Type B pancreatic cell (in vitro differentiated cells): ENCODE measurements around the gene OPA3. TPM values are rescaled to one million over a fixed set of nuclear protein-coding genes. Genes with fewer than 3 reads are reported as not detected.

Source experiments
- DNase-seq: peaks from one replicate; pipeline ENCODE4 v3.0.0; 2021; ENCODE audit warnings: mixed read lengths; ENCODE audit not compliant: unreplicated experiment; ENCODE audit errors: extremely low spot score
- H3K27ac Mint-ChIP-seq: 2 replicates; pipeline ENCODE4 v1.8.0; 2021; ENCODE audit warnings: mild to moderate bottlenecking, mixed read lengths
- H3K27me3 Mint-ChIP-seq: 2 replicates; pipeline ENCODE4 v1.8.0; 2021; ENCODE audit warnings: mixed read lengths
- H3K36me3 Mint-ChIP-seq: 2 replicates; pipeline ENCODE4 v1.8.0; 2021; ENCODE audit warnings: mixed read lengths
- H3K4me1 Mint-ChIP-seq: one replicate; pipeline ENCODE4 v1.8.0; 2021; ENCODE audit warnings: mixed read lengths; ENCODE audit not compliant: unreplicated experiment
- H3K4me3 Mint-ChIP-seq: 2 replicates; pipeline ENCODE4 v1.8.0; 2021; ENCODE audit warnings: mild to moderate bottlenecking, mixed read lengths
- H3K9me3 Mint-ChIP-seq: 2 replicates; pipeline ENCODE4 v1.8.0; 2021; ENCODE audit warnings: mixed read lengths
- CTCF ChIP-seq: fragments of 200-600 bp; sonication (generic); conservative IDR thresholded peaks from 2 replicates; pipeline ENCODE4 v1.5.0; 2021; ENCODE audit warnings: antibody characterized with exemption, mild to moderate bottlenecking
- total RNA-seq: library from RNA; stranded (reverse); gene quantifications from 2 replicates; pipeline ENCODE4 v1.2.1, GENCODE V29; 2021; ENCODE audit warnings: low replicate concordance

Gene OPA3
- total RNA-seq, 1 donor from 2014 or later = 10.1 TPM

DNA sequence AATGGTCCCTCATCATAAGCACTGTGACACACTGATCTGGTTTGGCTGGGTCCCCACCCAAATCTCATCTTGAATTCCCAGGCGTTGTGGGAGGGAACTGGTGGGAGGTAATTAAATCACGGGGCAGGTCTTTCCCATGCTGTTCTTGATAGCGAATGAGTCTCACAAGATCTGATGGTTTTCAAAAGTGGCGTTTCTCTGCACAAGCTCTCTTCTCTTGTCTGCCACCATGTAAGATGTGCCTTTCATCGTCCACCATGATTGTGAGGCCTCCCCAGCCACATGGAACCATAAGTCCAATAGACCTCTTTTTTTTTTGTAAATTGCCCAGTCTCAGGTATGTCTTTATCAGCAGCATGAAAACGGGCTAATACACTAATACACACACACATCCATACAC lies 24.3 kb upstream of the OPA3 start:
- Mint-ChIP-seq H3K27me3 (no peaks in the 10 kb centered on the region), H3K4me3 (no peak overlapping the region), H3K4me1 (peaks cover 10% of the 10 kb centered on the region), H3K27ac (no peak overlapping the region), H3K36me3 (peaks cover 17% of the 10 kb centered on the region), H3K9me3 (peaks cover 6% of the 10 kb centered on the region)
- DNase-seq = no peak
- TF ChIP-seq CTCF = no peak

DNA sequence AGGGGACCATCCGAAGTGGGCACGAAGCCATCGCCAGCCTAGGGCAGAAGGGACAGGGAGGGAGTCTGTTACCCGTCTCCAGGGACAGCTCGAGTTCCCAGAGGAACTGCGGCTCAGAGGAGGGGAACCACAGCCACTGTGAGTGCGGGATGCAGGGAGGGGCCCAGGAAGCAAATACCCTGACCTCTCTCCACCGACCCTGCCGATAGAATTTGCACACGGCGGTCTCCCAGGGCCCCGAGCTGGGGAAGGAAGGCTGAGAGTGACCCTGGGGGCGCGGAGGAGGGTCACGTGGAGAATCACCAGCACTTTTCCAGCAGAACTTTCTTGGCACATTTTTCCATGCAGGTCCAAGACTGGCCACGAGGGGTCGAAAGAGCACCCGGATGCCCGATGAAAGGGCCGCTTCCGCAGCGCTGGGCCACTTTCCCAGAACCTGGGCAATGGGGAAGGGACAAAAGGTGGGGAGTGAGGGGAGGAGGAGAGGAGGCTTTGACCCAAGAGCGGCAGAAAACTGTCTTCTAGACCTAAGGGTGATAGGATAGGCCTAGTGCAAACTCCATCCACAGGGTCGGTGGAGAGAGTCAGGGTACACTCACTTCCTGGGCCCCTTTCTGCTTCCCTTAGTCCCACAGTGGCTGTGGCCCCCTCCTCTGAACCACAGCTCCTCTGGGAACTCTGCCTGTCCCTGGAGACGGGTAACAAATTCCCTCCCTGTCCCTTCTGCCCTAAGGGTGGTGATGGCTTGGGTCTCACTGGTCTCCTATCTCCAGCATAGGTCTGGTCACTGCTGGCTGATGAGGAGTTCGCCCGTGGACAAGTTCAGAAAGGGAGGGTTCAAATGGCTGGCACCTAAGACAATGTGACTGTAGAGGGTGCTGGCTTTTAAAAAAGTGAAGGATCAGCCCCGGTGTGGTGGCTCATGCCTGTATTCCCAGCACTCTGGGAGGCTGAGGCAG lies 22.7 kb upstream of the OPA3 start:
- Mint-ChIP-seq H3K4me3 (peak overlapping the region; percentile 68), H3K27ac (peak overlapping the region; percentile 66), H3K27me3 (peaks cover 13% of the 10 kb centered on the region), H3K36me3 (peaks cover 15% of the 10 kb centered on the region), H3K4me1 (peaks cover 14% of the 10 kb centered on the region), H3K9me3 (peaks cover 6% of the 10 kb centered on the region)
- TF ChIP-seq CTCF = peak; percentile 86
- DNase-seq = peak; percentile 82

DNA sequence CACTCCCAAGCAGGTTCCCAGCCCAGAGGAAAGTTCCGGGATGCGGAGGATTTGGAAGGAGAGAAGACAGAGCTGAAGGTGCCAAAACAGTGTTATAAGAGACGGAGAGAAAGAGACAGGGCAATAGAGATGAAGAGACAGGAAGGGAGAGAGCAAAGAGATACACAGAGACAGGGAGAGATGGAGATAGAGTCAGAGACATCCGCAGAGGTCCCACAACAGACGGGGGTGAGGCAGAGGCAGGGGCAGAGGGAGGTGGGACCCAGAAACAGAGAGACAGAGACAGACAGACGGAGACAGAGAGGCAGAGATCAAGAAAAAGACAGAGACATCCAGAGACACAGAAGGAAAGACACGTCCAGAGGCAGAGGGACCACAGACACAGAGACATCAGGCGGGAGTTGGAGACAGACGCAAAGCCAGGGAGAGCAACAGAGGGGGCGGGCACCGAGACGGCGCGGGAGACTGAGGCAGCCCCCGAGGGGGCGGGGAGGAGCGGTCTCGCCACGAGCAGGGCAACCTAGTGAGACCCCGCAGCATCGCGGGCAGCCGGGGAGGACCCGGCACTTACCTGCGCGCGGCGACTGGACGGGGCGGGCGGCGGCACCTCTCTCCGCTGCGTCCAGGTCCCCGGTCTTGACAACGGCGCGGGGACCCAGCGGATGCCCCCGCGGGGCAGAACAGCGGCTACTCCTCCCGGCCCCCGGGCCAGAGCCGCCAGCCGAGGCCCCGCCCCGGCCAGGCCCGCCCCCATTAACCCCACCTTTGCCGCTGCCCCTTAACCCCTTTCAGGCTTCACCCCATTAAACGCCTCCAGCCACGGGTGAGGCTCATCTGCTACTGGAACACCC lies 17.1 kb upstream of the OPA3 start, which contains the start of gene GPR4:
Gene GPR4, minus strand, starts transcription at position 689 of the 851 bp plus-strand sequence. CDS start 10,346 bp downstream, outside the sequence.
- peak within 1 kb of the TSS; percentile 73 for H3K4me3 Mint-ChIP-seq
- TF ChIP-seq CTCF = no peak
- H3K27me3 Mint-ChIP-seq = peaks cover 66% of the 10 kb centered on the region
- H3K4me1 Mint-ChIP-seq = peaks cover 29% of the 10 kb centered on the region
- H3K9me3 Mint-ChIP-seq = no peaks in the 10 kb centered on the region
- no peaks in the 10 kb centered on the region for H3K36me3 Mint-ChIP-seq
- DNase-seq = no peak
- no peak within 1 kb of the TSS for H3K27ac Mint-ChIP-seq

DNA sequence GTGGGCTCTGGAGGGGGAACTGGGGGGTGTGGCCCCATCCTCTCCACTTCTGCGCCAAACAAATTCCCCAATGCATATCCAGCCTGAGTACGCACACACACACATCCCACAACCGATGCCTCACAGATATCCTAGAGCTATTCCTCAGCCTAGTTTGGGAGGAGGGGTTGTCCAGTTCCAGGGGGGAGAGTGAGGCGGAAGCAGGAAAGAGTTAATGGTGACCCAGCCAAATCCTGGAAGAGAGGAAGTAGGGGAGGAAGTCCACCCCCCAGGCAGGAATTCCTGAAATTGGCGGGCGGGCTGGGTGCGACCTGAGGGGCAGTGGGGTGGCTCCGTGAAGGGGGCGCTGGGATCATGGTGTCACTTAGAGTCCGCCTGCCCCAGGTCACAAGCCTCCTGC lies 16.5 kb upstream of the OPA3 start:
- H3K27ac Mint-ChIP-seq = no peak overlapping the region
- H3K36me3 Mint-ChIP-seq = no peaks in the 10 kb centered on the region
- DNase-seq = no peak
- H3K4me3 Mint-ChIP-seq = no peak overlapping the region
- H3K27me3 Mint-ChIP-seq = peaks cover 73% of the 10 kb centered on the region
- H3K4me1 Mint-ChIP-seq = peaks cover 29% of the 10 kb centered on the region
- TF ChIP-seq CTCF = no peak
- H3K9me3 Mint-ChIP-seq = no peaks in the 10 kb centered on the region

- no peaks in the 10 kb centered on the region for H3K36me3 Mint-ChIP-seq
- no peak overlapping the region for H3K27ac Mint-ChIP-seq
- no peak for TF ChIP-seq CTCF
- no peak overlapping the region for H3K4me3 Mint-ChIP-seq
- H3K4me1 Mint-ChIP-seq = peaks cover 29% of the 10 kb centered on the region
- no peak for DNase-seq
- peaks cover 80% of the 10 kb centered on the region for H3K27me3 Mint-ChIP-seq
- H3K9me3 Mint-ChIP-seq = no peaks in the 10 kb centered on the region
These were observed 15.8 kb upstream of the OPA3 start for GRCh38 chr19:45600340-45600885.
